ENCODE measurements around the gene CREB3L4.

The CREB3L4 gene

GRCh38 chr1:153929426-153929825, 38.3 kb upstream of the CREB3L4 start:
- FAIRE-seq = no peak
- DNase-seq (ENCODE audit: insufficient read length) = no peak
- TF ChIP-seq POLR2AphosphoS5 (IDR thresholded peaks at IDR 0.05; ENCODE audit: low read depth, low read length) = no peak
- TF ChIP-seq TAF1 (IDR thresholded peaks at IDR 0.05; ENCODE audit: borderline replicate concordance, low read depth, low read length) = no peak
- no peak for TF ChIP-seq POLR2A (IDR thresholded peaks at IDR 0.05; ENCODE audit: low read depth, low read length)

- TF ChIP-seq POLR2AphosphoS5 (IDR thresholded peaks at IDR 0.05; ENCODE audit: low read depth, low read length) (no peak), TAF1 (IDR thresholded peaks at IDR 0.05; ENCODE audit: borderline replicate concordance, low read depth, low read length) (no peak), POLR2A (IDR thresholded peaks at IDR 0.05; ENCODE audit: low read depth, low read length) (no peak)
- FAIRE-seq (no peak), DNase-seq (ENCODE audit: insufficient read length) (no peak)
Measured at GRCh38 chr1:153929981-153930948, 37.4 kb upstream of the CREB3L4 start.

- FAIRE-seq = no peak
Measured at GRCh38 chr1:153932156-153933131, 35.3 kb upstream of the CREB3L4 start.

GRCh38 chr1:153933430-153933829, 34.3 kb upstream of the CREB3L4 start:
- no peak for DNase-seq (ENCODE audit: insufficient read length)
- FAIRE-seq = no peak

More at GRCh38 chr1:153932156-153933131, 35.3 kb upstream of the CREB3L4 start:
- no peak for DNase-seq (ENCODE audit: insufficient read length)
- TF ChIP-seq TAF1 (IDR thresholded peaks at IDR 0.05; ENCODE audit: borderline replicate concordance, low read depth, low read length) = no peak
- TF ChIP-seq POLR2AphosphoS5 (IDR thresholded peaks at IDR 0.05; ENCODE audit: low read depth, low read length) = no peak
- TF ChIP-seq POLR2A (IDR thresholded peaks at IDR 0.05; ENCODE audit: low read depth, low read length) = no peak; the same call in 1 of the 2 replicates

GRCh38 chr1:153933955-153934354, 33.7 kb upstream of the CREB3L4 start:
- DNase-seq (ENCODE audit: insufficient read length) (no peak), FAIRE-seq (no peak)
- TF ChIP-seq TAF1 (IDR thresholded peaks at IDR 0.05; ENCODE audit: borderline replicate concordance, low read depth, low read length) (no peak), POLR2AphosphoS5 (IDR thresholded peaks at IDR 0.05; ENCODE audit: low read depth, low read length) (no peak), POLR2A (IDR thresholded peaks at IDR 0.05; ENCODE audit: low read depth, low read length) (no peak)

More at GRCh38 chr1:153933430-153933829, 34.3 kb upstream of the CREB3L4 start:
- TF ChIP-seq TAF1 (IDR thresholded peaks at IDR 0.05; ENCODE audit: borderline replicate concordance, low read depth, low read length) (no peak), POLR2A (IDR thresholded peaks at IDR 0.05; ENCODE audit: low read depth, low read length) (no peak), POLR2AphosphoS5 (IDR thresholded peaks at IDR 0.05; ENCODE audit: low read depth, low read length) (no peak)

- FAIRE-seq (no peak), DNase-seq (ENCODE audit: insufficient read length) (no peak)
- no peak for TF ChIP-seq POLR2AphosphoS5 (IDR thresholded peaks at IDR 0.05; ENCODE audit: low read depth, low read length)
- no peak for TF ChIP-seq POLR2A (IDR thresholded peaks at IDR 0.05; ENCODE audit: low read depth, low read length)
- no peak for TF ChIP-seq TAF1 (IDR thresholded peaks at IDR 0.05; ENCODE audit: borderline replicate concordance, low read depth, low read length)
Measured at GRCh38 chr1:153934746-153935145, 33.0 kb upstream of the CREB3L4 start.

GRCh38 chr1:153936011-153936802, 31.5 kb upstream of the CREB3L4 start:
- DNase-seq (ENCODE audit: insufficient read length) = no peak
- FAIRE-seq = no peak
- TF ChIP-seq POLR2AphosphoS5 (IDR thresholded peaks at IDR 0.05; ENCODE audit: low read depth, low read length) = no peak

GRCh38 chr1:153937331-153937730, 30.4 kb upstream of the CREB3L4 start:
- FAIRE-seq = no peak

GRCh38 chr1:153938996-153939395, 28.7 kb upstream of the CREB3L4 start:
- FAIRE-seq (no peak), DNase-seq (ENCODE audit: insufficient read length) (no peak)
- TF ChIP-seq TAF1 (IDR thresholded peaks at IDR 0.05; ENCODE audit: borderline replicate concordance, low read depth, low read length) = no peak
- no peak for TF ChIP-seq POLR2A (IDR thresholded peaks at IDR 0.05; ENCODE audit: low read depth, low read length)
- no peak for TF ChIP-seq POLR2AphosphoS5 (IDR thresholded peaks at IDR 0.05; ENCODE audit: low read depth, low read length)

More at GRCh38 chr1:153937331-153937730, 30.4 kb upstream of the CREB3L4 start:
- no peak for DNase-seq (ENCODE audit: insufficient read length)
- TF ChIP-seq TAF1 (IDR thresholded peaks at IDR 0.05; ENCODE audit: borderline replicate concordance, low read depth, low read length) (no peak), POLR2AphosphoS5 (IDR thresholded peaks at IDR 0.05; ENCODE audit: low read depth, low read length) (no peak), POLR2A (IDR thresholded peaks at IDR 0.05; ENCODE audit: low read depth, low read length) (no peak)

GRCh38 chr1:153939476-153939875, 28.2 kb upstream of the CREB3L4 start:
- FAIRE-seq (peak; percentile 21), DNase-seq (ENCODE audit: insufficient read length) (no peak)
- TF ChIP-seq POLR2AphosphoS5 (IDR thresholded peaks at IDR 0.05; ENCODE audit: low read depth, low read length) (no peak), TAF1 (IDR thresholded peaks at IDR 0.05; ENCODE audit: borderline replicate concordance, low read depth, low read length) (no peak), POLR2A (IDR thresholded peaks at IDR 0.05; ENCODE audit: low read depth, low read length) (no peak)
